GM21515 (cell line): ENCODE data around the gene ANXA1.

Experiments used
- ATAC-seq: cut with Tn5 transposase; IDR thresholded peaks from one replicate; pipeline ENCODE4 v1.9.1; 2021; ENCODE audit not compliant: unreplicated experiment

ANXA1 gene

GRCh38 chr9:73206851-73207250, 55.2 kb downstream of the ANXA1 start:
- no peak for ATAC-seq

GRCh38 chr9:73210886-73211666, 59.4 kb downstream of the ANXA1 start:
- ATAC-seq, result no peak

- ATAC-seq, result no peak
Observed at GRCh38 chr9:73213300-73213699, 61.6 kb downstream of the ANXA1 start.

- ATAC-seq, result no peak
Observed at GRCh38 chr9:73215249-73215648, 63.6 kb downstream of the ANXA1 start.

- no peak for ATAC-seq
Observed at GRCh38 chr9:73216100-73216499, 64.4 kb downstream of the ANXA1 start.
